GM12878 (cell line): ENCODE measurements around the gene PTGFRN. TPM values are rescaled to one million over a fixed set of nuclear protein-coding genes. Genes with fewer than 3 reads are reported as not detected.

Source experiments
- ATAC-seq: fragments of 200-7000 bp; cut with Tn5 transposase; 3 replicates; pipeline ENCODE4 v1.9.1; 2020; ENCODE audit warnings: mild to moderate bottlenecking, moderate library complexity
- BruUV-seq: library from RNA; stranded (reverse); fragments of 400-500 nt; replicated peaks from 2 replicates; lab custom pipeline; 2021; lab: Mats Ljungman, UMichigan
- CTCF ChIA-PET: fragments of 300-600 bp; sonication (Branson Sonifier 250); formaldehyde crosslinking; extraction: SDS; loops from one replicate; lab custom pipeline; 2021; ENCODE audit warnings: inconsistent platforms; lab: Yijun Ruan, JAX
- POLR2A ChIA-PET: fragments of 350-600 bp; formaldehyde crosslinking; extraction: SDS; loops from one replicate; lab custom pipeline; 2021; ENCODE audit warnings: inconsistent platforms; lab: Charles Lee
- RAD21 ChIA-PET: fragments of 300-600 bp; sonication (Branson Sonifier 250); formaldehyde crosslinking; loops from one replicate; lab custom pipeline; 2023; ENCODE audit warnings: antibody characterized with exemption; ENCODE audit not compliant: unreplicated experiment; lab: Charles Lee
- SMC1A ChIA-PET: fragments of 300-600 bp; sonication (Branson Sonifier 250); formaldehyde crosslinking; loops from one replicate; lab custom pipeline; 2023; ENCODE audit not compliant: unreplicated experiment, uncharacterized antibody; lab: Charles Lee
- DNase-seq: peaks from one replicate; pipeline ENCODE4 v3.0.0-alpha.2; 2011; ENCODE audit warnings: low read depth, low spot score
- FAIRE-seq: peaks from 3 replicates; lab custom pipeline; 2011; peaks lifted over from hg19 to GRCh38; lab: Jason Lieb, UNC
- H2AFZ ChIP-seq: 2 replicates; pipeline ENCODE4 v1.6.0; 2011; ENCODE audit warnings: low read depth, low read length, control low read depth; ENCODE audit not compliant: control insufficient read depth
- H3K27ac ChIP-seq: 2 replicates; pipeline ENCODE4 v1.5.1; 2011; ENCODE audit warnings: control low read depth; ENCODE audit not compliant: control insufficient read depth, insufficient read depth
- H3K27me3 ChIP-seq, 2 experiments: replicated peaks in 1 of 2; 2 replicates each; pipeline versions ENCODE4 v1.6.0 to v1.6.1; 2011; ENCODE audit warnings: low read length in 1 of 2; ENCODE audit not compliant: control insufficient read depth in 2 of 2, insufficient read depth in 2 of 2
- H3K36me3 ChIP-seq, 2 experiments: 2 replicates each; pipeline ENCODE4 v1.5.1; 2011; ENCODE audit warnings: low read length in 1 of 2; ENCODE audit not compliant: control insufficient read depth in 2 of 2, insufficient read depth in 2 of 2
- H3K4me1 ChIP-seq: 2 replicates; pipeline ENCODE4 v1.6.1; 2011; ENCODE audit warnings: mild to moderate bottlenecking, low read length, moderate library complexity, mixed read lengths; ENCODE audit not compliant: control insufficient read depth, insufficient read depth
- H3K4me2 ChIP-seq: 2 replicates; pipeline ENCODE4 v1.6.0; 2011; ENCODE audit warnings: control low read depth; ENCODE audit not compliant: control insufficient read depth, insufficient read depth
- H3K4me3 ChIP-seq: fragments of 200-600 bp; sonication (generic); 2 replicates; pipeline ENCODE4 v1.5.1; 2016
- H3K79me2 ChIP-seq: 2 replicates; pipeline ENCODE4 v1.6.0; 2011; ENCODE audit warnings: low read length; ENCODE audit not compliant: control insufficient read depth, insufficient read depth
- H3K9ac ChIP-seq: 2 replicates; pipeline ENCODE4 v1.8.0; 2011; ENCODE audit warnings: low read length, control low read depth, mixed read lengths; ENCODE audit not compliant: control insufficient read depth, insufficient read depth
- H3K9me3 ChIP-seq: replicated peaks from 3 replicates; pipeline ENCODE4 v1.5.1; 2011; ENCODE audit warnings: mild to moderate bottlenecking, low read length; ENCODE audit not compliant: control insufficient read depth, insufficient read depth
- H4K20me1 ChIP-seq: 2 replicates; pipeline ENCODE4 v1.6.0; 2011; ENCODE audit not compliant: control insufficient read depth, insufficient read depth
- ATF2 ChIP-seq: IDR thresholded peaks from 2 replicates; pipeline ENCODE4 v1.6.1; 2012; ENCODE audit warnings: low read length, inconsistent platforms
- EED ChIP-seq: sonication (generic); IDR thresholded peaks from 2 replicates; pipeline ENCODE4 v1.6.1; 2016; ENCODE audit warnings: antibody characterized with exemption, low read depth
- HDAC6 ChIP-seq: fragments of 200-600 bp; sonication (generic); IDR thresholded peaks from one replicate; pipeline ENCODE4 v1.8.0; 2017; ENCODE audit warnings: antibody characterized with exemption; ENCODE audit not compliant: unreplicated experiment
- IRF4 ChIP-seq: IDR thresholded peaks from 2 replicates; pipeline ENCODE4 v1.6.1; 2011; ENCODE audit warnings: low read depth, low read length
- MTA2 ChIP-seq: fragments of 450-650 bp; IDR thresholded peaks from 2 replicates; pipeline ENCODE4 v1.6.1; 2016; ENCODE audit warnings: low read depth, mild to moderate bottlenecking, moderate library complexity
- NKRF ChIP-seq: fragments of 450-650 bp; conservative IDR thresholded peaks from 2 replicates; pipeline ENCODE4 v1.6.1; 2017; ENCODE audit warnings: mild to moderate bottlenecking, moderate library complexity
- POLR2A ChIP-seq: IDR thresholded peaks from 2 replicates; pipeline ENCODE4 v1.6.1; 2011; ENCODE audit warnings: low read depth, mild to moderate bottlenecking, low read length
- PRDM15 ChIP-seq: fragments of 450-650 bp; formaldehyde crosslinking; IDR thresholded peaks from 2 replicates; pipeline ENCODE4 v1.4.0; 2020; ENCODE audit warnings: mild to moderate bottlenecking, moderate library complexity
- RB1 ChIP-seq: fragments of 450-650 bp; formaldehyde crosslinking; IDR thresholded peaks from 2 replicates; pipeline ENCODE4 v1.6.1; 2017; ENCODE audit warnings: mild to moderate bottlenecking, borderline replicate concordance
- SIN3A ChIP-seq: IDR thresholded peaks from 2 replicates; pipeline ENCODE4 v1.6.1; 2012; ENCODE audit warnings: low read depth, low read length, improper control_type of control experiment
- SMAD1 ChIP-seq: fragments of 450-650 bp; IDR thresholded peaks from 2 replicates; pipeline ENCODE4 v1.6.1; 2018; ENCODE audit warnings: mild to moderate bottlenecking, low read depth; ENCODE audit not compliant: partially characterized antibody
- TCF12 ChIP-seq: IDR thresholded peaks from 2 replicates; pipeline ENCODE4 v1.6.1; 2011; ENCODE audit warnings: low read depth, mild to moderate bottlenecking, low read length
- YY1 ChIP-seq: IDR thresholded peaks from 2 replicates; pipeline ENCODE4 v1.6.1; 2011; ENCODE audit warnings: low read depth, mild to moderate bottlenecking, low read length
- ZBTB4 ChIP-seq: fragments of 450-650 bp; formaldehyde crosslinking; IDR thresholded peaks from 2 replicates; pipeline ENCODE4 v1.4.0; 2022; ENCODE audit warnings: mild to moderate bottlenecking, moderate library complexity
- WGBS: methylation state at CpG from one replicate; pipeline ENCODE4 v1.1.6; 2016; ENCODE audit warnings: low lambda C conversion rate; ENCODE audit not compliant: insufficient replicate concordance, insufficient coverage; ENCODE audit errors: missing lambda C conversion rate; 5-methylcytosine and 5-hydroxymethylcytosine counted together
- in situ Hi-C: fragments of 300-500 bp; cut with MboI; formaldehyde crosslinking; loops from 9 replicates; pipeline ENCODE4 v1.14.3; 2018; ENCODE audit warnings: mixed read lengths
- intact Hi-C: fragments of 100-400 bp; cut with micrococcal nuclease; formaldehyde crosslinking; loops from one replicate; pipeline ENCODE4 v1.14.2; 2022; ENCODE audit not compliant: unreplicated experiment
- polyA plus RNA-seq, 11 experiments: library from polyadenylated mRNA; depleted of rRNA in 4 of 11; unstranded in 6 of 11; stranded (reverse) in 5 of 11; fragments of >200 nt; fragmentation: Nextera tagmentation in 4 of 11; fragmentation: Illumina TruSeq in 1 of 11; extraction: Ambion mirVana in 4 of 11; extraction: Trizol in 1 of 11; gene quantifications; 1 replicate in 1 of 11; 2 replicates in 10 of 11; pipeline versions ENCODE4 v1.2.1 to v1.2.3, GENCODE V29; 2011 to 2016; ENCODE audit warnings: inconsistent platforms in 2 of 11, missing spikeins in 2 of 11, low read depth in 1 of 11
- total RNA-seq, 4 experiments: library from RNA; depleted of rRNA in 3 of 4; stranded (reverse); fragments of >200 nt in 3 of 4; fragmentation: Illumina TruSeq in 1 of 4; extraction: Trizol in 1 of 4; gene quantifications; 2 replicates each; pipeline versions ENCODE4 v1.2.1 to v1.2.3, GENCODE V29; 2013 to 2021

The PTGFRN gene
- total and polyA plus RNA-seq, 10 of the 15 experiments (the other 5 are each of a cell fraction or from before 2014, with no cell fraction given): 2.7 to 8.3 (median 5.1) TPM

- no peak for TF ChIP-seq NKRF
- TF ChIP-seq TCF12: no peak
- no peak for TF ChIP-seq MTA2
- no peak for TF ChIP-seq EED
- TF ChIP-seq SIN3A: no peak
Measured at GRCh38 chr1:117036018-117036461, 126.3 kb downstream of the PTGFRN start (continued).

- no peaks in the 10 kb centered on the region for H4K20me1 ChIP-seq
- TF ChIP-seq SMAD1 (no peak), PRDM15 (CRISPR knock-in tag) (no peak), RB1 (no peak), ZBTB4 (CRISPR knock-in tag) (no peak), IRF4 (no peak), YY1 (no peak), HDAC6 (no peak), POLR2A (no peak), ATF2 (no peak)
Measured at GRCh38 chr1:117037802-117038201, 128.1 kb downstream of the PTGFRN start.

More at GRCh38 chr1:117037802-117038201, 128.1 kb downstream of the PTGFRN start:
- Histone ChIP-seq H3K9ac (no peak overlapping the region), H3K79me2 (no peaks in the 10 kb centered on the region), H3K36me3 (peaks cover 0 to 2% of the 10 kb centered on the region in 2 experiments; a peak in 1 of 4 replicates), H3K4me1 (no peaks in the 10 kb centered on the region), H2AFZ (no peak overlapping the region), H3K27ac (no peak overlapping the region), H3K4me2 (no peak overlapping the region), H3K9me3 (no peaks in the 10 kb centered on the region), H3K27me3 (no peaks in the 10 kb centered on the region), H3K4me3 (no peak overlapping the region)
- intact Hi-C loops (no loop called here), in situ Hi-C loops (no loop called here)
- ATAC-seq (no peak), DNase-seq (no peak), FAIRE-seq (no peak)
- WGBS: 33% methylated on average over 1 of the region's 1 CpG
- RAD21 ChIA-PET: interaction anchor here (2.1 kb wide), 1 partner anchor 33 kb away, joined by 5 read pairs; no protein-coding TSS in a partner anchor
- SMC1A ChIA-PET: interaction anchor here (0.6 to 1.3 kb wide), 3 partner anchors 12 to 508 kb away, joined by 3 read pairs; no protein-coding TSS in a partner anchor
- BruUV-seq: no TSS peak
- CTCF ChIA-PET: interaction anchor here (1.3 kb wide), 1 partner anchor 17 kb away, joined by 3 read pairs; no protein-coding TSS in a partner anchor
- POLR2A ChIA-PET: interaction anchor here (0.9 kb wide), 1 partner anchor 15 kb away, joined by 3 read pairs; no protein-coding TSS in a partner anchor
